Keratinocyte (primary cell): ENCODE measurements around the gene WDR91.

Experiments
- EZH2 ChIP-seq: IDR thresholded peaks from one replicate; pipeline ENCODE4 v1.6.1; 2012; ENCODE audit warnings: inconsistent platforms, mild to moderate bottlenecking, low read length, moderate library complexity
- TF ChIP-seq, protein P1 (sequence below), 3 experiments: IDR thresholded peaks in 1 of 3; conservative IDR thresholded peaks in 1 of 3; optimal IDR thresholded peaks in 1 of 3; 2 replicates in 2 of 3; 3 replicates in 1 of 3; pipeline versions ENCODE3 to v1.5.1; 2011; ENCODE audit warnings: low read length in 3 of 3, mild to moderate bottlenecking in 3 of 3, moderate library complexity in 2 of 3, control low read depth in 1 of 3, inconsistent platforms in 1 of 3; ENCODE audit not compliant: insufficient read depth in 2 of 3; ENCODE audit errors: extremely low read depth in 1 of 3

DNA sequence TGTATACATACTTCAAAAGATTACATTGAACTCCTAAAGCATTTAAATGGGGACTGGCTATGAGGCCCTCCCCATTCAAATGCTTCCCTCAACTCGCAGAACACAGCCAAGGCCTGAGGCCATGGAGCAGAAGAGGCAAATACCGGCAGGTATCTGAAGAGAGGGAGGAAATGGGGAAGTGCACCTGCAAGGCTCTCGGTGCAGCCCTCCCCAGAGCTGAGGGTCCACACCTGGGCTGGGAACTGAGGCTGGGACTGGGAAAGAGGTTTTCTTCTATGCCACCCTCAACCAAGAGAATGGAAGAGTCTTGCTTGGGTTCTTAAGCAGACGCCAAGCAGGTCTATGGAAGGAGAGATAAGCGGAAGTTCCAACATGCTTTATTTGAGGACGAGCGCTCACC, 27.8 kb downstream of the WDR91 start:
- TF ChIP-seq, protein P1, sequence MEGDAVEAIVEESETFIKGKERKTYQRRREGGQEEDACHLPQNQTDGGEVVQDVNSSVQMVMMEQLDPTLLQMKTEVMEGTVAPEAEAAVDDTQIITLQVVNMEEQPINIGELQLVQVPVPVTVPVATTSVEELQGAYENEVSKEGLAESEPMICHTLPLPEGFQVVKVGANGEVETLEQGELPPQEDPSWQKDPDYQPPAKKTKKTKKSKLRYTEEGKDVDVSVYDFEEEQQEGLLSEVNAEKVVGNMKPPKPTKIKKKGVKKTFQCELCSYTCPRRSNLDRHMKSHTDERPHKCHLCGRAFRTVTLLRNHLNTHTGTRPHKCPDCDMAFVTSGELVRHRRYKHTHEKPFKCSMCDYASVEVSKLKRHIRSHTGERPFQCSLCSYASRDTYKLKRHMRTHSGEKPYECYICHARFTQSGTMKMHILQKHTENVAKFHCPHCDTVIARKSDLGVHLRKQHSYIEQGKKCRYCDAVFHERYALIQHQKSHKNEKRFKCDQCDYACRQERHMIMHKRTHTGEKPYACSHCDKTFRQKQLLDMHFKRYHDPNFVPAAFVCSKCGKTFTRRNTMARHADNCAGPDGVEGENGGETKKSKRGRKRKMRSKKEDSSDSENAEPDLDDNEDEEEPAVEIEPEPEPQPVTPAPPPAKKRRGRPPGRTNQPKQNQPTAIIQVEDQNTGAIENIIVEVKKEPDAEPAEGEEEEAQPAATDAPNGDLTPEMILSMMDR (optimal IDR thresholded peaks at IDR 0.05 in 1 of 3, IDR thresholded peaks at IDR 0.05 in 1 of 3, conservative IDR thresholded peaks at IDR 0.05 in 1 of 3; ENCODE audit: extremely low read depth in 1 of 3, insufficient read depth in 2 of 3, low read length in 3 of 3), result no peak
- no peak for TF ChIP-seq EZH2
